ENCODE data around the gene OSMR. TPM values are rescaled to one million over a fixed set of nuclear protein-coding genes. Genes with fewer than 3 reads are reported as not detected.

The OSMR gene
- total and polyA plus RNA-seq, 9 of the 15 experiments (the other 6 are each of a cell fraction or from before 2014, with no cell fraction given) = 0.18 to 1.7 (median 0.94) TPM

GRCh38 chr5:38854907-38855306 is 9.1 kb downstream of the OSMR start (continued):
- TF ChIP-seq, protein P1, sequence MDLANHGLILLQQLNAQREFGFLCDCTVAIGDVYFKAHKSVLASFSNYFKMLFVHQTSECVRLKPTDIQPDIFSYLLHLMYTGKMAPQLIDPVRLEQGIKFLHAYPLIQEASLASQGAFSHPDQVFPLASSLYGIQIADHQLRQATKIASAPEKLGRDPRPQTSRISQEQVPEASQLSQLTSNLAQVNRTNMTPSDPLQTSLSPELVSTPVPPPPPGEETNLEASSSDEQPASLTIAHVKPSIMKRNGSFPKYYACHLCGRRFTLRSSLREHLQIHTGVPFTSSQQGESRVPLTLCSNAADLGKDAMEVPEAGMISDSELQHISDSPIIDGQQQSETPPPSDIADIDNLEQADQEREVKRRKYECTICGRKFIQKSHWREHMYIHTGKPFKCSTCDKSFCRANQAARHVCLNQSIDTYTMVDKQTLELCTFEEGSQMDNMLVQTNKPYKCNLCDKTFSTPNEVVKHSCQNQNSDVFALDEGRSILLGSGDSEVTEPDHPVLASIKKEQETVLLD (IDR thresholded peaks at IDR 0.05) = no peak
- TF ChIP-seq L3MBTL2 (IDR thresholded peaks at IDR 0.05) (no peak), COPS2 (conservative IDR thresholded peaks at IDR 0.05) (no peak), ZNF217 (CRISPR knock-in tag; IDR thresholded peaks at IDR 0.05) (no peak), NFRKB (IDR thresholded peaks at IDR 0.05; ENCODE audit: low read depth) (no peak), RBM39 (optimal IDR thresholded peaks at IDR 0.05; ENCODE audit: low read depth, low read length) (no peak), KDM4B (IDR thresholded peaks at IDR 0.05; ENCODE audit: borderline replicate concordance in 2 of 2, low read depth in 1 of 2) (no peak)

DNA sequence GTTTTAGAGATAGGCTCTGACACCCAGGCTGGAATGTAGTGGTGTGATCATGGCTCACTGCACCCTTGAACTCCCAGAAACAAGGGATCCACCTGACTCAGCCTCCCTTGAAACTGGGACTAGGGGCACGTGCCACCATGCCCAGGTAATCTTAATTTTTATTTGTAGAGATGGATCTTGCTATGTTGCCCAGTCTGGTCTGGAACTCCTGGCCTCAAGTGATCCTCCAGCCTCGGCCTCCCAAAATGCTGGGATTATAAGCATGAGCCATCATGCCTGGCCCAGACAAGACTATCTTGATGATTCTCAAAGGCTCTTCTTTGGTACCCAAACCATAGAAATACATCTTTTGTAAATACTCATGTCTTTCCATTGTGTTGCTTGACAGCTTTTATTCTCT is 10.8 kb downstream of the OSMR start:
- Histone ChIP-seq H2AFZ (ENCODE audit: low read depth, low read length) (no peak overlapping the region), H3K79me2 (ENCODE audit: control insufficient read depth, insufficient read depth, low read length) (no peaks in the 10 kb centered on the region), H3K9me1 (ENCODE audit: control insufficient read depth, insufficient read depth, low read length) (no peaks in the 10 kb centered on the region), H4K20me1 (replicated peaks; ENCODE audit: control insufficient read depth, insufficient read depth, low read length) (no peaks in the 10 kb centered on the region), H3K27ac (ENCODE audit: extremely low read depth, low read depth, low read length) (no peak overlapping the region), H3K4me3 (no peak overlapping the region), H3K27me3 (ENCODE audit: control insufficient read depth in 2 of 2, insufficient read depth in 2 of 2, low read length in 2 of 2) (peaks cover 0 to 4% of the 10 kb centered on the region in 2 experiments; a peak in 1 of 5 replicates), H3K9ac (ENCODE audit: insufficient read depth in 1 of 2, low read depth in 2 of 2, low read length in 2 of 2) (no peak overlapping the region), H3K4me1 (replicated peaks in 1 of 2; ENCODE audit: control insufficient read depth in 2 of 2, insufficient read depth in 2 of 2, low read length in 2 of 2) (no peaks in the 10 kb centered on the region; a peak in 1 of 5 replicates), H3K36me3 (ENCODE audit: control insufficient read depth, insufficient read depth, low read length) (no peaks in the 10 kb centered on the region), H3K4me2 (ENCODE audit: insufficient read depth, low read length) (no peak overlapping the region), H3K9me3 (replicated peaks; ENCODE audit: control insufficient read depth, insufficient read depth, low read depth, low read length) (no peaks in the 10 kb centered on the region)
- 0% methylated on average over 2 of the region's 2 CpGs for WGBS (ENCODE audit: insufficient coverage, low coverage, missing lambda C conversion rate)
- intact Hi-C loops (cut with micrococcal nuclease) = no loop called here
- BruUV-seq (replicated peaks) = no TSS peak
- POLR2A ChIA-PET = interaction anchor here (1.1 kb wide), 1 partner anchor 9 kb away, joined by 3 read pairs; no protein-coding TSS in a partner anchor
- DNase-seq (ENCODE audit: extremely low read depth in 1 of 4, low spot score in 3 of 4) = no peak
- in situ Hi-C loops (cut with MboI) = no loop called here
- FAIRE-seq = no peak
- ATAC-seq = no peak
- CTCF ChIA-PET (ENCODE audit: low intra/inter-chr PET ratio) = no interaction called here
- TF ChIP-seq MYBL2 (IDR thresholded peaks at IDR 0.05; ENCODE audit: low read depth) (no peak), MYBL2 (CRISPR knock-in tag; IDR thresholded peaks at IDR 0.05; ENCODE audit: borderline replicate concordance) (no peak), SMAD2 (IDR thresholded peaks at IDR 0.05; ENCODE audit: low read depth, low read length) (no peak), ZFP36 (IDR thresholded peaks at IDR 0.05; ENCODE audit: low read depth, low read length, partially characterized antibody) (no peak), TEAD4 (IDR thresholded peaks at IDR 0.05; ENCODE audit: low read length) (no peak), TEAD4 (CRISPR knock-in tag; IDR thresholded peaks at IDR 0.05; ENCODE audit: borderline replicate concordance) (no peak), RNF2 (IDR thresholded peaks at IDR 0.05) (no peak), ZKSCAN8 (CRISPR knock-in tag; IDR thresholded peaks at IDR 0.05) (no peak), TOE1 (IDR thresholded peaks at IDR 0.05; ENCODE audit: borderline replicate concordance) (no peak), TOE1 (CRISPR knock-in tag; IDR thresholded peaks at IDR 0.05; ENCODE audit: borderline replicate concordance, low read depth) (no peak), MAZ (CRISPR knock-in tag; conservative IDR thresholded peaks at IDR 0.05 in 1 of 2, IDR thresholded peaks at IDR 0.05 in 1 of 2) (no peak)
- TF ChIP-seq, protein P2, sequence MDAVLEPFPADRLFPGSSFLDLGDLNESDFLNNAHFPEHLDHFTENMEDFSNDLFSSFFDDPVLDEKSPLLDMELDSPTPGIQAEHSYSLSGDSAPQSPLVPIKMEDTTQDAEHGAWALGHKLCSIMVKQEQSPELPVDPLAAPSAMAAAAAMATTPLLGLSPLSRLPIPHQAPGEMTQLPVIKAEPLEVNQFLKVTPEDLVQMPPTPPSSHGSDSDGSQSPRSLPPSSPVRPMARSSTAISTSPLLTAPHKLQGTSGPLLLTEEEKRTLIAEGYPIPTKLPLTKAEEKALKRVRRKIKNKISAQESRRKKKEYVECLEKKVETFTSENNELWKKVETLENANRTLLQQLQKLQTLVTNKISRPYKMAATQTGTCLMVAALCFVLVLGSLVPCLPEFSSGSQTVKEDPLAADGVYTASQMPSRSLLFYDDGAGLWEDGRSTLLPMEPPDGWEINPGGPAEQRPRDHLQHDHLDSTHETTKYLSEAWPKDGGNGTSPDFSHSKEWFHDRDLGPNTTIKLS (IDR thresholded peaks at IDR 0.05; ENCODE audit: borderline replicate concordance, low read depth) = no peak
- TF ChIP-seq, protein P3, sequence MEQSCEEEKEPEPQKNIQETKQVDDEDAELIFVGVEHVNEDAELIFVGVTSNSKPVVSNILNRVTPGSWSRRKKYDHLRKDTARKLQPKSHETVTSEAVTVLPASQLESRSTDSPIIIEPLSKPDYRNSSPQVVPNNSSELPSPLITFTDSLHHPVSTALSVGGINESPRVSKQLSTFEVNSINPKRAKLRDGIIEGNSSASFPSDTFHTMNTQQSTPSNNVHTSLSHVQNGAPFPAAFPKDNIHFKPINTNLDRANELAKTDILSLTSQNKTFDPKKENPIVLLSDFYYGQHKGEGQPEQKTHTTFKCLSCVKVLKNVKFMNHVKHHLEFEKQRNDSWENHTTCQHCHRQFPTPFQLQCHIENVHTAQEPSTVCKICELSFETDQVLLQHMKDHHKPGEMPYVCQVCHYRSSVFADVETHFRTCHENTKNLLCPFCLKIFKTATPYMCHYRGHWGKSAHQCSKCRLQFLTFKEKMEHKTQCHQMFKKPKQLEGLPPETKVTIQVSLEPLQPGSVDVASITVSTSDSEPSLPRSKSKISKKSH (CRISPR knock-in tag; IDR thresholded peaks at IDR 0.05) = no peak
